Measurements from ENCODE around the gene DYNC1H1.

The DYNC1H1 gene

DNA sequence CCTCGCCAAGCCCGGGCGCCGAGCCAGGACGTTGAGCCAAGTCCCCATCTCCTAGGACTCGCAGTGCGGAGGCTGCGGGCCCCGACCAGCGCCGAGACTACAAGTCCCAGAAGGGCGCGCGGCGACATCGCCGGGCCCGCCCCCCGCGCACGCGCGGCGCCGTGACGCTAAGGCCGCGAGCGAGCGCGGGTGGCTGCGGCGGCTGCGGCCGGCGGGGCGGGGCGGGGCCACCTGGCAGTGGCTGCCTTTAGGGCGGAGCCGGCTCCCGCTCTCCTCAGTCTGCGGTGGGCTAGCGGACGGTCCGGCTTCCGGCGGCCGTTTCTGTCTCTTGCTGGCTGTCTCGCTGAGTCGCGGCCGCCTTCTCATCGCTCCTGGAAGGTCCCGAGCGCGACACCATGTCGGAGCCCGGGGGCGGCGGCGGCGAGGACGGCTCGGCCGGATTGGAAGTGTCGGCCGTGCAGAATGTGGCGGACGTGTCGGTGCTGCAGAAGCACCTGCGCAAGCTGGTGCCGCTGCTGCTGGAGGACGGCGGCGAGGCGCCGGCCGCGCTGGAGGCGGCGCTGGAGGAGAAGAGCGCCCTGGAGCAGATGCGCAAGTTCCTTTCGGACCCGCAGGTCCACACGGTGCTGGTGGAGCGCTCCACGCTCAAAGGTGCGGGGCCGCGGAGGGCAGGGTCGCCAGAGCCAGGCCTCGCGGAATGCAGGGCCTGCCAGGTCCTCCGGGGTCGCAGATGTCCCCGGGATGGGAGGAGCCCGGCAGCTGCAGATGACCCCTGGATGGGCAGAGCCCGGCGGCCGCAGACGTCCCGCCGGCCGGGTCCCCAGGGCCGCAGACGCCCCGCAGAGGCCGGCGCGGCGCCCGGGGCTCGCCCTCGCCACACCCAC is at the start of gene DYNC1H1:
Gene DYNC1H1 (plus strand): TSS at position 277 of the 884 bp plus-strand sequence. CDS start 119 bp downstream, at position 396.
- peak; percentile 88 to 92 for DNase-seq

GRCh38 chr14:101915871-101916815 is 48.2 kb upstream of the DYNC1H1 start:
- DNase-seq = no peak

- no peak for DNase-seq
These were observed 47.5 kb upstream of the DYNC1H1 start for GRCh38 chr14:101916816-101917412.

DNA sequence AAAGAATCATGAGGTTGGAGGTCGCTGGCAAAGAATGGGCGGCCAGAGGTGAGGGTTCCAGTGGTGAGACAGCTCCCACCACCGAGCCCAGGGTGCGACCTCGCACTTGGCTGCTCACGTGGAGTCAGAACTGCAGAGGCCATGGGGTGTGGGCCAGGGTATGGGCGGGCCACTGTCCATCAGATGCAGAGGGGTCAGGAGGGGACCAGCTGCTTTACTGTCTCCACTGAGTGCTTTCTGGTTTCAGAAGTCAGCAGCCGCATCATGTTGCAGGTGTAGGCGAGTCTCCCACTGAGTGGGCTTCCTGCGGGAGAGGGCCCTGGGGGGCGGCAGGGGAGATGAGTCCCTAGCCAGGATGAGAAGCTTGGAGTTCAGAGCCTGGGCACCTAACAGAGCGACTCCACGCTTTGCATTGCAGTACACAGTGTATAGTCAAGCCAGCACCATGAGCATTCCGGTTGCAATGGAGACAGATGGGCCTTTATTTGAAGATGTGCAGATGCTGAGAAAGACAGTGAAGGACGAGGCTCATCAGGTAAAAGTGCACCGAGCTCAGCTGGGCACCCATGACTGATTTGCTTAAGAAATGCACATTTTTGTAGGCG is 46.9 kb upstream of the DYNC1H1 start:
- no peak for DNase-seq

- DNase-seq = no peak
These were observed 46.0 kb upstream of the DYNC1H1 start for GRCh38 chr14:101918065-101918989.

DNA sequence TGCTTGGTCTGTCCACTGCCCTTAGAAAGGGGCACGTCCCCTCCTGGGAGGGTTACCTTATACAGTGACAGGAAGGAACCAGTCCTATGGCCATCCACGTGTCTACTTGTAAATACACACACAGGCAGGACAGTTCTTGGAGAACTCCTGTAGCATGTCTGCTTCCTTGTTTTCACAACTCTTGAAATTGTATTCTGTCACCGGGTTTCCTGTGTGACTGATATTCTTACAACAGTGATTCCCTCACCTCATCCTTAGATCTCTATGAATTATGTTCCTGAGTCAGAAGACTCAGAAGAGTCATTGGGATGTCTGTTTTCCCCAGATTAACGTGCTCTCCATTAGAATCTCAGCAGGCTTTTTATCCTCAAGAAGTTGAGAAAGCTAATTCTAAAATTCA is 44.1 kb upstream of the DYNC1H1 start:
- DNase-seq = no peak

DNA sequence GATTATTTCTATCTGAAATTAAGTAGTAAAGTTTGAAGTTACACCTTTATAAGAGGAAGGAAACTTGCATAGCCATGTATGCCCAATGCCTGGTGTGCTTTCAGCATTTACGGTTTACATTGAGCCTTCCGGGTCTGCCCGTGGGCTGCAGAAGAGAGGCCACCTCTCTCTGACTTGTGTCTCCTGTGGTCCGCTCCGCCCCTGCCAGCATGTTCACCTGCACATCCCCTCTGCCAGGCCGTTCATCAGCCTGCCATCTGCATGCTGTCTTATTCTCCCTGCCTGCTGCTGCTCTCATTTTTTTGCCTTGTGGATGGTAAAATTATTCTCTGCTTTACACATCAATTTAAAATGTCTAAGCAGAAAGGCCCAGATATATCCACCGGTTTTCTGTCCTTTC is 41.5 kb upstream of the DYNC1H1 start:
- DNase-seq = no peak

DNA sequence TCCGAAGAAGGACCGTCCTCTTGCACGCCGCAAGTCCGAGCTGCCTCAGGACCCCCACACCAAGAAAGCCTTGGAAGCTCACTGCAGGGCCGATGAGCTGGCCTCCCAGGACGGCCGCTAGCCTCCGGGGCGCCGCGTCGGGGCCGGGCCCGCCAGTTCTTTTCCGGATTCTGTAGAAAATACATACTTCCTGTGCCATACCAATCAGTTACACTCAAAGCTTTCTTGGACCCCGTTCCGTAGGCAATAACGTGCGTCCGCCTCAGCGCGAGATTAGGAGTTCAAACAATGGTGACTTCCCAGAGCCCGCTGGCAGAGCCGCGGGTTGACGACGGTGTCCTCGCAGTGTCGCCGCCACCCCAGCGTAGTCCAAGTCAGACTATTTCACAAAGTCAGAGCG is 39.2 kb upstream of the DYNC1H1 start:
- DNase-seq = no peak

- no peak for DNase-seq
These were observed 38.3 kb upstream of the DYNC1H1 start for GRCh38 chr14:101926085-101926484.

DNA sequence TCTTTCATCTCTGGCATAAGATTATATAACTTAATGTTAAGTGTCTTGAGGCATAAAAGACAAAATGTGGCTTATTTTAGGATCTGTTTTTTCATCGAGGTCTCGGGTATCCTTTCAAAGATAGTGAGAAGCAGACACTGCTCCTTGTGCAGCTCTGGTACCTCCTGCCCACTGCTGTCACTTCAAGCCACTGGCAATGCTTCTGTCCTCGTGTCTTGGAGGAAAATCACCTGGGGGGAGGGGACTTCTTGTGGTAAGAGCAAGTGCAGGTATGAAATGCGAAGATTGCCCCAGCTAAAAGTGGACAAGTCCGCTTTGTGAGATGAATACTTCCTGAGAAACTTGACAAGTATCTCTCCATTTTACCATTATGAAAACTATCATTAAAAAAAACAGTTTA is 37.8 kb upstream of the DYNC1H1 start:
- no peak for DNase-seq

DNA sequence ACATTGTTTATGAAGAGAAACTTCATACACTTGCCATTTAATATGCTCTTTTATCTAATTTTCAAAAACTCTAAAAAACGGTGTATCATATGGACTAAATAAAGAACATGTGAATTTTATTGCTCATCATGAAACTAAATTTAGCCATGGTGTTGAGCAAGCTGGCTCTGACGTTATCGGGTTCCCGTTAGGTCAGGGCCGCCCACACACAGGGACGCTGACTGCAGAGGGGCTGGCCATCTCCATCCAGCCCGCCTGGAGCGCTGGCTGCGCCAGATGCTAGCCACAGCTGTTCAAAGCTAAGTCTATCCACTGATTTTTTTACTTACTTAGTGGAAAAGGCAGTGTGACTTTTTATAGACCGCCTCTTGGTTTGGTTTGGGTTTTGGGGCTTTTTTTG is 36.5 kb upstream of the DYNC1H1 start:
- peak in 1 of 2 donors; percentile 26 for DNase-seq

GRCh38 chr14:101928415-101928841 is 35.9 kb upstream of the DYNC1H1 start:
- DNase-seq = no peak

GRCh38 chr14:101929096-101929495 is 35.3 kb upstream of the DYNC1H1 start:
- DNase-seq = no peak

DNA sequence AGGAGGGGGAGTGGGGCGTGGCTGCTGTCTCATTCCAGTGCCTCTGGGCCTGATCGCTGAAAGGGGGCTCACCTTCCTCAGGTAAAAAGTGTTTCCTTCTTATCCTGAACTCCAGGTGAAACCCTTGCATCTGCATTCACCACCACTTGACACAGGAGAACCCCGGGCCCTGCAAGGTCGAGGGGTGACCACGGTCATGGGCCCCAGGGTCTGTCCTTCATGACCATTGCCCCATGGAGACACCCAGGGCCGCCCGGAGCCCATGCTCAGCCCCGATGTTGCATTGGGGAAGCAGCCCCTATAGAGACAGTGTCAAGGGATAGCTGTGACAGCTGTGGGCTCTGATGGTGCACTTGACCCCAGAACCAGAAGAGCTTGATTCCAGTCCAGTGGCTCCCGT is 34.4 kb upstream of the DYNC1H1 start:
- DNase-seq = no peak

GRCh38 chr14:101932673-101933072 is 31.7 kb upstream of the DYNC1H1 start:
- no peak for DNase-seq

GRCh38 chr14:101933209-101933608 is 31.2 kb upstream of the DYNC1H1 start:
- DNase-seq = no peak

DNA sequence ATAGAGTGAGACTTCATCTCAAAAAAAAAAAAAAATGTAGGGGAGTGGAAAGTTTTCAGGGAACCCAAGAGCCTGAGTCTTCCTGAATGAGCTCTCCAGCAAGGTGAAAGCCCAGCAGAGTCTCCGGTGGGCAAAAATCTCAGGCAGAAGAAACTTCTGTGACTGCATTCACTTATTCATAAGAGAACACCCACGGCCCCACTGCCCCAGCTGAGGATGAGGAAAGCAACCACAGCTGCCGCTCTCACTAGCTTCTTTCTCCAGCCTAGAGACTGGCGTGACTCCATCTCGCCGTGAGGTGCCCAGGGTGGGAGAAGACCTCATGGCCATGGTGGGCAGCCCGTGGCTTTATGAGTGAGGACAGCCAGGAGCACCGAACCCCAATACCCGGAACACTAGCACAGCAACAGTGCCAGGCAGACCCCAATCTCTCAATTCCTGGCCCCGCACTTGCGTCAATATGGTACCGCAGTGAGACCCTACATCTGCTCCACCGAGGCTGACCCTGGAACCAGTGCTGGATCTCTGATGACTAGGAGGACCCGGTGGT is 29.7 kb upstream of the DYNC1H1 start:
- DNase-seq = no peak

GRCh38 chr14:101937926-101938767 is 26.2 kb upstream of the DYNC1H1 start:
- DNase-seq = no peak

- no peak for DNase-seq
These were observed 24.7 kb upstream of the DYNC1H1 start for GRCh38 chr14:101939646-101940170.

- no peak for DNase-seq
These were observed 19.9 kb upstream of the DYNC1H1 start for GRCh38 chr14:101944451-101944850.
